ENCODE data around the gene VCY. TPM values are rescaled to one million over a fixed set of nuclear protein-coding genes. Genes with fewer than 3 reads are reported as not detected.
"Not testable (repeated sequence)": the region's sequence is repeated elsewhere in the genome, so short reads cannot be mapped to it uniquely, and the experiment has no call there.

The VCY gene
- 0.20 TPM in 1 of 2 replicates, not detected in the other for total RNA-seq (2014; rRNA removed; shearing (Covaris generic))
- polyA plus RNA-seq (2015; cell fraction: cytosol; rRNA removed) = 3.4 and 6.1 TPM in 2 replicates
- 1.8 and 2.3 TPM in 2 replicates for polyA plus RNA-seq (2015; cell fraction: nucleus; rRNA removed)

DNA sequence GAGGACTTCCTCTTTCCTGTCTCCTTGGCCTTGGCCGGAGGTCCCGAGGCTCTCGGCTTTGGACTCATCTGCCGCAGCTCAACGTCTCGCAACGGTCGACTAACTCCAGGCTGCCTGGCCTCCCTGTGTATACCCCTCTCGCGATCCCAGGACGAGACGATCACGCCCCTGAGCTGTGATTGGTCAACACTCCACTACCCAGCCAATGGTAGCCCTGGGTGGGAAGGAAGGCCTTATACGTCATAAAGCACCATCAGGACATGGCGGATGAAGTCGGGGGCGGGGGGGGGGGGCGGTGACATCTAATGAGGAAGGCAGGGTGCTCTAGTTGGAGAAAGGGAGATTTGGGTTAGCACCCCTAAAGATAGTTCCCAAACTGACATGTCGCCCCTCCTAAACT, at the start of gene VCY:
TSS of gene VCY (minus strand) at position 101 of the 400 bp plus-strand sequence. CDS start at position 68, 33 bp downstream.
- not testable (repeated sequence) for DNase-seq (ENCODE audit: low read depth)

DNA sequence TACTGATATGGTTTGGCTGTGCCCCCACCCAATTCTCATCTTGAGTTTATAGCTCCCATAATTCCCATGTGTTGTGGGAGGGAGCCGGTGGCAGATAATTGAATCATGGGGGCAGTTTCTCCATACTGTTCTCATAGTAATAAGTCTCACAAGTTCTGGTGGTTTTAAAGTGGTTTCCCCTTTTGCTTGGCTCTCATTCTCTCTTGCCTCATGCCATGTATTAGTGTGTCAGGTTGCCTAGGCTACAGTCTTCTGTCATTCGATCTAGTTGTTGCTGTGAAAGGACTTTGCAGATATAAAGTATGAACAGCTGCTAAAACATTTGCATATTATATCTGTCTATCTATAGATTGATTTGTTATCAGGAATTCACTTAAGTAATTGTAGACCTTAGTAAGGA, 44.1 kb upstream of the VCY start:
- DNase-seq (ENCODE audit: low read depth) = not testable (repeated sequence)

DNA sequence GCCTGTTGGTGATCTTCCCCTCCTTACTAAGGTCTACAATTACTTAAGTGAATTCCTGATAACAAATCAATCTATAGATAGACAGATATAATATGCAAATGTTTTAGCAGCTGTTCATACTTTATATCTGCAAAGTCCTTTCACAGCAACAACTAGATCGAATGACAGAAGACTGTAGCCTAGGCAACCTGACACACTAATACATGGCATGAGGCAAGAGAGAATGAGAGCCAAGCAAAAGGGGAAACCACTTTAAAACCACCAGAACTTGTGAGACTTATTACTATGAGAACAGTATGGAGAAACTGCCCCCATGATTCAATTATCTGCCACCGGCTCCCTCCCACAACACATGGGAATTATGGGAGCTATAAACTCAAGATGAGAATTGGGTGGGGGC, 25.6 kb upstream of the VCY start:
- not testable (repeated sequence) for DNase-seq (ENCODE audit: low read depth)

DNA sequence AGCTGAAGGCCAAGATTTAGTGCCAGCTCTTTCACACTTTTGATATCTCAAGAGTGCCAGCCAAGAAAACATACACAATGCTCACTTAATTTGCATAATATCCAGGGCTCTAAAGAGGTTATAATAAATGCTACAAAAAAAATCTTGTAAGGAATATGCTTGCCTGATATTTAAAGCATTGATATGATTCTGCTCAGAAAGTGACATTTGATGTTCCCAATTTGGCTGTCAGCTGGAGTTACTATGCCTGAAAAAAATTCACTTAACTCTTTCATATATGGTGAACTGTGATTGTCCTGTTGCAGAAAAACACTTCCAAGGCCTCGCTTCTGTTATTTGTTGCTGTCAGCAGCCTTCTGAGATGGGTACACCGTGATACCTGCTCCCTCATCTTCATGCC, 43.9 kb downstream of the VCY start:
- DNase-seq (ENCODE audit: low read depth) = not testable (repeated sequence)

Other genes starting within 250 kb of the VCY start
- 35.1 and 64.1 TPM in 2 replicates for gene VCY1B, start 69.8 kb upstream of the VCY start, total RNA-seq (2014; rRNA removed; shearing (Covaris generic))

All from HT1080 (cell line).